ENCODE measurements around the gene TBC1D22A.

GRCh38 chr22:46951973-46952372 is 189.5 kb downstream of the TBC1D22A start:
- TF ChIP-seq CREB5 (CRISPR knock-in tag; IDR thresholded peaks at IDR 0.05): no peak
- no peak for TF ChIP-seq ARNT (IDR thresholded peaks at IDR 0.05)
- TF ChIP-seq FOS (IDR thresholded peaks at IDR 0.05; ENCODE audit: extremely low read depth, insufficient read length): no peak
- no peak for TF ChIP-seq ZNF77 (CRISPR knock-in tag; IDR thresholded peaks at IDR 0.05)
- TF ChIP-seq HDAC6 (IDR thresholded peaks at IDR 0.05; ENCODE audit: low read depth, low read length): no peak
- no peak for TF ChIP-seq CTCF (IDR thresholded peaks at IDR 0.05 in 2 of 3, conservative IDR thresholded peaks at IDR 0.05 in 1 of 3; ENCODE audit: insufficient read depth in 2 of 3, low read depth in 1 of 3, low read length in 3 of 3)
- no peak for TF ChIP-seq ATF4 (CRISPR knock-in tag; IDR thresholded peaks at IDR 0.05)
- no peak for TF ChIP-seq ARID3B (CRISPR knock-in tag; IDR thresholded peaks at IDR 0.05; ENCODE audit: borderline replicate concordance)
- no peak for TF ChIP-seq CGGBP1 (CRISPR knock-in tag; IDR thresholded peaks at IDR 0.05)

Measured in K562 (cell line).